ENCODE measurements around the gene IQUB.

Gene IQUB

GRCh38 chr7:123424463-123424862, 109.9 kb downstream of the IQUB start:
- Histone ChIP-seq H3K79me2 (ENCODE audit: insufficient read depth, low read length) (no peaks in the 10 kb centered on the region), H3K4me1 (ENCODE audit: insufficient read depth, low read length) (no peaks in the 10 kb centered on the region), H3K4me3 (ENCODE audit: low read depth in 1 of 2, low read length in 2 of 2) (no peak overlapping the region), H3K27ac (ENCODE audit: low read length) (no peak overlapping the region), H3K9me3 (ENCODE audit: insufficient read depth, low read length, severe bottlenecking) (no peaks in the 10 kb centered on the region), H3K36me3 (ENCODE audit: insufficient read depth, low read length) (no peaks in the 10 kb centered on the region), H3K4me2 (ENCODE audit: insufficient read depth, low read length) (no peak overlapping the region), H2AFZ (ENCODE audit: low read depth, low read length) (no peak overlapping the region), H4K20me1 (ENCODE audit: insufficient read depth, low read length) (no peaks in the 10 kb centered on the region), H3K27me3 (ENCODE audit: insufficient read depth, low read length, poor library complexity) (no peaks in the 10 kb centered on the region), H3K9ac (ENCODE audit: low read depth, low read length) (no peak overlapping the region)
- no peak for DNase-seq
- no peak for TF ChIP-seq EZH2 (IDR thresholded peaks at IDR 0.05; ENCODE audit: borderline replicate concordance, low read depth, low read length, severe bottlenecking)
- TF ChIP-seq, protein P1, sequence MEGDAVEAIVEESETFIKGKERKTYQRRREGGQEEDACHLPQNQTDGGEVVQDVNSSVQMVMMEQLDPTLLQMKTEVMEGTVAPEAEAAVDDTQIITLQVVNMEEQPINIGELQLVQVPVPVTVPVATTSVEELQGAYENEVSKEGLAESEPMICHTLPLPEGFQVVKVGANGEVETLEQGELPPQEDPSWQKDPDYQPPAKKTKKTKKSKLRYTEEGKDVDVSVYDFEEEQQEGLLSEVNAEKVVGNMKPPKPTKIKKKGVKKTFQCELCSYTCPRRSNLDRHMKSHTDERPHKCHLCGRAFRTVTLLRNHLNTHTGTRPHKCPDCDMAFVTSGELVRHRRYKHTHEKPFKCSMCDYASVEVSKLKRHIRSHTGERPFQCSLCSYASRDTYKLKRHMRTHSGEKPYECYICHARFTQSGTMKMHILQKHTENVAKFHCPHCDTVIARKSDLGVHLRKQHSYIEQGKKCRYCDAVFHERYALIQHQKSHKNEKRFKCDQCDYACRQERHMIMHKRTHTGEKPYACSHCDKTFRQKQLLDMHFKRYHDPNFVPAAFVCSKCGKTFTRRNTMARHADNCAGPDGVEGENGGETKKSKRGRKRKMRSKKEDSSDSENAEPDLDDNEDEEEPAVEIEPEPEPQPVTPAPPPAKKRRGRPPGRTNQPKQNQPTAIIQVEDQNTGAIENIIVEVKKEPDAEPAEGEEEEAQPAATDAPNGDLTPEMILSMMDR (IDR thresholded peaks at IDR 0.05; ENCODE audit: borderline replicate concordance, extremely low read depth, low read length, poor library complexity, severe bottlenecking) = no peak
- ATAC-seq (ENCODE audit: insufficient read depth, low read depth) = no peak

GRCh38 chr7:123423622-123424021, 110.8 kb downstream of the IQUB start:
- no peak overlapping the region for H3K27ac ChIP-seq (ENCODE audit: low read length)
- no peak overlapping the region for H2AFZ ChIP-seq (ENCODE audit: low read depth, low read length)
- ATAC-seq (ENCODE audit: insufficient read depth, low read depth) = no peak
- no peaks in the 10 kb centered on the region for H4K20me1 ChIP-seq (ENCODE audit: insufficient read depth, low read length)
- DNase-seq = no peak
- H3K27me3 ChIP-seq (ENCODE audit: insufficient read depth, low read length, poor library complexity) = no peaks in the 10 kb centered on the region
- no peaks in the 10 kb centered on the region for H3K9me3 ChIP-seq (ENCODE audit: insufficient read depth, low read length, severe bottlenecking)
- H3K4me1 ChIP-seq (ENCODE audit: insufficient read depth, low read length) = no peaks in the 10 kb centered on the region
- no peaks in the 10 kb centered on the region for H3K36me3 ChIP-seq (ENCODE audit: insufficient read depth, low read length)
- no peaks in the 10 kb centered on the region for H3K79me2 ChIP-seq (ENCODE audit: insufficient read depth, low read length)
- TF ChIP-seq, protein P1 (IDR thresholded peaks at IDR 0.05; ENCODE audit: borderline replicate concordance, extremely low read depth, low read length, poor library complexity, severe bottlenecking) = no peak
- no peak for TF ChIP-seq EZH2 (IDR thresholded peaks at IDR 0.05; ENCODE audit: borderline replicate concordance, low read depth, low read length, severe bottlenecking)
- no peak overlapping the region for H3K4me3 ChIP-seq (ENCODE audit: low read depth in 1 of 2, low read length in 2 of 2)
- H3K9ac ChIP-seq (ENCODE audit: low read depth, low read length) = no peak overlapping the region
- no peak overlapping the region for H3K4me2 ChIP-seq (ENCODE audit: insufficient read depth, low read length)

GRCh38 chr7:123417580-123417979, 116.8 kb downstream of the IQUB start:
- Histone ChIP-seq H3K27me3 (ENCODE audit: insufficient read depth, low read length, poor library complexity) (no peaks in the 10 kb centered on the region), H3K36me3 (ENCODE audit: insufficient read depth, low read length) (no peaks in the 10 kb centered on the region), H3K9me3 (ENCODE audit: insufficient read depth, low read length, severe bottlenecking) (peaks cover 8% of the 10 kb centered on the region), H3K4me3 (ENCODE audit: low read depth in 1 of 2, low read length in 2 of 2) (no peak overlapping the region), H2AFZ (ENCODE audit: low read depth, low read length) (no peak overlapping the region), H3K27ac (ENCODE audit: low read length) (no peak overlapping the region), H3K79me2 (ENCODE audit: insufficient read depth, low read length) (no peaks in the 10 kb centered on the region), H4K20me1 (ENCODE audit: insufficient read depth, low read length) (no peaks in the 10 kb centered on the region), H3K4me1 (ENCODE audit: insufficient read depth, low read length) (no peaks in the 10 kb centered on the region), H3K4me2 (ENCODE audit: insufficient read depth, low read length) (no peak overlapping the region), H3K9ac (ENCODE audit: low read depth, low read length) (no peak overlapping the region)
- no peak for ATAC-seq (ENCODE audit: insufficient read depth, low read depth)
- TF ChIP-seq EZH2 (IDR thresholded peaks at IDR 0.05; ENCODE audit: borderline replicate concordance, low read depth, low read length, severe bottlenecking) = no peak
- TF ChIP-seq, protein P1 (IDR thresholded peaks at IDR 0.05; ENCODE audit: borderline replicate concordance, extremely low read depth, low read length, poor library complexity, severe bottlenecking) = no peak
- DNase-seq = no peak

DNA sequence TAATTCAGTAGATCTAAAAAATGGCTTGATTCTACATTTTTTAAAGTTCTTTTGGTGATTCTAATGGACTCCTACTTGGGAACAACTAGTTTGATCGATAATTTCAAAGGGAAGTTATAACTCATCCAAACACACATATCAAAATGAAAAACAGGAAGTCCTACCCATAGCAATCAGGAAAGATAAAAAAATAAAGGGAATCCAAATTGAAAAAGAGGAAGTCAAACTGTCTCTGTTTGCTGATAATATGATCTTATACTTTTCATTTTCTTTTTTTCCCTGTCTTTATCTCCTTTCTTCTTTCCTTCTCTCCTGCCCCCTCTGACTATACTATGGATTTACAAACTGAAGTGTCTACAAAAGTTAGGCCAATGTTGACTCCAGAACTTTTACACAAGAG, 118.8 kb downstream of the IQUB start:
- Histone ChIP-seq H3K36me3 (ENCODE audit: insufficient read depth, low read length) (no peaks in the 10 kb centered on the region), H4K20me1 (ENCODE audit: insufficient read depth, low read length) (no peaks in the 10 kb centered on the region), H3K9ac (ENCODE audit: low read depth, low read length) (no peak overlapping the region), H3K27ac (ENCODE audit: low read length) (no peak overlapping the region), H2AFZ (ENCODE audit: low read depth, low read length) (no peak overlapping the region), H3K4me1 (ENCODE audit: insufficient read depth, low read length) (no peaks in the 10 kb centered on the region), H3K4me2 (ENCODE audit: insufficient read depth, low read length) (no peak overlapping the region), H3K79me2 (ENCODE audit: insufficient read depth, low read length) (no peaks in the 10 kb centered on the region), H3K27me3 (ENCODE audit: insufficient read depth, low read length, poor library complexity) (no peaks in the 10 kb centered on the region), H3K4me3 (ENCODE audit: low read depth in 1 of 2, low read length in 2 of 2) (no peak overlapping the region), H3K9me3 (ENCODE audit: insufficient read depth, low read length, severe bottlenecking) (peaks cover 8% of the 10 kb centered on the region)
- DNase-seq (no peak), ATAC-seq (ENCODE audit: insufficient read depth, low read depth) (no peak)
- TF ChIP-seq, protein P1 (IDR thresholded peaks at IDR 0.05; ENCODE audit: borderline replicate concordance, extremely low read depth, low read length, poor library complexity, severe bottlenecking) = no peak
- no peak for TF ChIP-seq EZH2 (IDR thresholded peaks at IDR 0.05; ENCODE audit: borderline replicate concordance, low read depth, low read length, severe bottlenecking)
